HG03175 (cell line): ENCODE results near the gene ATP9A.
"Not testable (repeated sequence)": the region's sequence is repeated elsewhere in the genome, so short reads cannot be mapped to it uniquely, and the experiment has no call there.

ENCODE experiments used
- ATAC-seq: cut with Tn5 transposase; IDR thresholded peaks from one replicate; pipeline ENCODE4 v1.9.1; 2021; ENCODE audit warnings: mild to moderate bottlenecking, moderate library complexity; ENCODE audit not compliant: unreplicated experiment

Gene ATP9A

DNA sequence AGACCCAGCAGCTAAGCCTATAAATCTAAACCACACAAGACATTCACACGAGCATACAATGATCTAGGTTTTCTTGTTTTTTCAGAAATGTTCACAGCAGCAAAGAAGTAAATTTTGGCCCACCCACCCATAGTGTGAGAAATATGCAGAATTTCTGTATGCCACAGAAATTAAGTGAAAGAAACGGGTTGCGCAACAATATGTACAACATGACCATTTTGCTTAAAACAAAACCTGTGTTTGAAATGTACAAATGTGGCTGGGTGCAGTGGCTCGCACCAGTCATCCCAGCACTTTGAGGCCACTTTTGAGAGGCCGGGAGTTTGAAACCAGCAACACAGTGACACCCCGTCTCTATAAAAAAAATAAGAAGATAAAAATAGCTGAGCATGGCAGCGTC is 24.8 kb upstream of the ATP9A start:
- ATAC-seq: no peak

DNA sequence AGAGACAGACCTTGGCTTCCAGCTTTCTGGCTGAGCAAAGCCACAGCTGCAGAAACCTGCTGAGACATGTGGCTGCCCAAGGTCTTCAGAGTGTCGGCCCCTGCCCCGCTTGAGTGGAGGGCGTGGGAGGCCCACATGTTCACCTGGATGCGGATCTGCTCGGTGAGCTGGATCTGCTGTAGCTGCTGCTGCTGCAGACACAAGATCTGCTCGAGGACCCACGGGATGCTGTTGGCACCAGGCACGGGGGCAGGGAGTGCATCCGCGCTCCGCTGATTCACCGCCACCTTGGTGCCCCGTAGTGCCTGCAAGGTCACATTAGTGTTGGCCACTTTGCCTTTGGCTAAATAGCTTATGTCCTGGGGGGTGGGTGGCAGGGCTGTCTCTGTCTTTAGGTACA is 23.4 kb upstream of the ATP9A start:
- no peak for ATAC-seq

DNA sequence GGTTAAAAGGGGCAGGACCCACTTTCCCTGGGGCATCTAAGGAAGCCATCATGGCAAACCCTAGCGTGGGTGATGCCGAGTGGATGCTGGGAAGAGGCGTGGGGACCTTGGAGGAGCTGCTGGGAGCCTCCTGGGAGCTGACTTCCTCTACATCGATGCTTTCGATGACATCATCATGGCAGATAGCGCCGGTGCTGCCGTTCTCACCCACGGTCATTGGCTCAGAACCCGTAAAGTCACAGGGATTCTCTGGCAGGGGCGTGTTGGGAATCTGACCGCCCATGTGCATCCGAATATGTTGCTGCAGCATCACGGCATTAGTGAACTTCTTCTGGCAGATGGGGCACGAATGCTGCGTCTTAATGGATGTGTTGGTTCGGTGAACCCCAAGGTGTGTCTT is 22.1 kb upstream of the ATP9A start:
- no peak for ATAC-seq

DNA sequence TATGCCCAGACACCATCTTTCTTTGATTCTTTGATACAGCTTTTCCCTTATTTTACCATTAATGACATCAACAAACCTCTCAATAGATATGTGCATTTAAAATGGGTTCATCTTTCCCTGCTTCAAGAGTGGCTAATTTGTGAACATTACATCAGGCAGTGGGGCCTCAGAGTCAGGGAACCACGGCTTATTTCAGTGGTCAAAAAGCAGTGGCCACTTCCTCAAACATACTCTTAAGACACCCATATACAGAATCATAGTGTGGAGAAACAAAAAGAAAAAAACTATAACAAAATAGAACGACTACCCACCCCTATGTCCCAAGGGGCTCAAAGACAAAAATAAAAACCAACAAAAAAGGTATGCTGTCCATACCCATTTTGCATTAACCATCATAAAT is 21.2 kb upstream of the ATP9A start:
- ATAC-seq: no peak

DNA sequence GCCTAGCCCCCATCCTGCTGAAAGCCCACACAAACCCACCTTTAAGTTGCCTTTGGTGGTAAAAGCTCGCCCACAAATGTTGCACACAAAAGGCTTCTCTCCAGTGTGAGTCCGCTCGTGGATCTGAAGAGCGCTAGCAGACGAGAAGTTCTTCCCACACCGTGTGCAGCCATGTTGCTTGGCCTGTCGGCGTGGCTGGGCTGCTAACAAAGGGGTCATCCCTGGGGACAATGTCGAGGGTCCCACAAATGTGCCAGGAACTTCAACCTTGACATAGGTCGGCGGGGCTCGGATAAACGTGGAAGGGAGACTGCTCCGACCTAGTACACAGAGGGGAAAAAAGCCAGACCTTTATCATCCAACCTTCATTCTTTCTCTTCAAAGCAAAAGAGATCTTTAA is 20.6 kb upstream of the ATP9A start:
- no peak for ATAC-seq

DNA sequence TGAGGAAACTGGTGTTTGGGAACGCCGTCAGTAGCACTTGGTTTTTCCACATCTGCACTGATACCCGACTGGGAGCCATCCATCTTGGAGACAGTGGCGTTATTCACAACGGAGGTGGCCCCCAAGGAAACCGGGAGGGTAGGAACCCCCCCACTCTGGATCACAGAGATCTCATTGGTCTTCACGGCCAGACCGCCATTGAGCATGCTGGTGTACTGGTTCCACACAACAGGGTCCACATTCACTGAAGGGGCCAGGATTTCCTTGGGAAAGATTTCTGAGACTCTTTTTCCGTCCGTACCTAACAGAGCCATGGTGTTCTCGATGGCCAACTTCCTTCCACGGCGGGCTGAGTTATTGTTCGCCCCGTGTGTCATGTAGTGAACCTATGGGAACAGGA is 16.1 kb upstream of the ATP9A start:
- ATAC-seq: no peak

DNA sequence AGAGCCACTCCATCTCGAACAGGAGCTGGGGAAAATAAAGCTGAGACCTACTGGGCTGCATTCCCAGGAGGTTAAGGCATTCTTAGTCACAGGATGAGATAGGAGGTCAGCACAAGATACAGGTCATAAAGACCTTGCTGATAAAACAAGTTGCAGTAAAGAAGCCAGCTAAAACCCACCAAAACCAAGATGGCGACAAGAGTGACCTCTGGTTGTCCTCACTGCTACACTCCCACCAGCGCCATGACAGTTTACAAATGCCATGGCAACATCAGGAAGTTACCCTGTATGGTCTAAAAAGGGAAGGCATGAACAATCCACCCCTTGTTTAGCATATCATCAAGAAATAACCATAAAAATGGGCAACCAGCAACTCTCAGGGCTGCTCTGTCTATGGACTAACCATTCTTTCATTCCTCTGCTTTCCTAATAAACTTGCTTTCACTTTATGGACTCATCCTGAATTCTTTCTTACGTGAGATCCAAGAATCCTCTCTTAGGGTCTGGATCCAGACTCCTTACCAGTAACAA is 10.1 kb upstream of the ATP9A start:
- not testable (repeated sequence) for ATAC-seq

DNA sequence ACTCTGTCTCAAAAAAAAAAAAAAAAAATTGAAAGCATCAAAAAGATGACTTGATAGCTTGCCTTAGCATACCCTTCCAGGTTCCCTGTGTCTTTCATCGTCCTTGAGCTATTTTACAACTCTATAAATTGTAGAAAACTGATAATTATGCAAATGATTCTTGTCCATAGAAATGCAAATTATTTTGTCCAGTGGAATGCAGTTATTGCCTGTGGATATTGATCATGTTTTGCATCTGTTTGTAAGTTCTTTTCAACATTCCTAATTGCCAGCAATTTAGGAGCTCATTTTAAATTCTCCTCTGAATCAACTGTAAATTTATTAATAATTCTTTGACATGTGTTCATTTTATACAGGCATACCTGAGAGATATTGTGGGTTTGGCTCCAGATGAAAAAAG is 7.1 kb upstream of the ATP9A start:
- no peak for ATAC-seq

DNA sequence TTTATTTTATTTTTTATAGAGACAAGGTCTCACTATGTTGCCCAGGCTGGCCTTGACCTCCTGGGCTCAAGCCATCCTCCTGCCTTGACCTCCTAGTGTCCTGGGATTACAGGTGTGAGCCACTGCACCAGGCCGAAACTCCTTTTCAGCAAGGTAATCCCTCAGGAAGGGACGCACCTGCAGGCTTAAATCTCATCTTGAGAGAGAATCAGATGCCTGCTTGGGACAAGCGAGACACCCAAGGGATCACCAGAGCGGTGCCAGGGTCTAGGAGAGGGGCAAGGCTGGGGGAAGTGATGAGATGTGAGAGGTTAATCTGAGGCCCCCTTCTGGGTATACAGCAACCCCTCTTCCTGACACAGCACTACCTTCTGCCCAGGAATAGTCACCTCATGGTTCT is 4.0 kb upstream of the ATP9A start:
- no peak for ATAC-seq

DNA sequence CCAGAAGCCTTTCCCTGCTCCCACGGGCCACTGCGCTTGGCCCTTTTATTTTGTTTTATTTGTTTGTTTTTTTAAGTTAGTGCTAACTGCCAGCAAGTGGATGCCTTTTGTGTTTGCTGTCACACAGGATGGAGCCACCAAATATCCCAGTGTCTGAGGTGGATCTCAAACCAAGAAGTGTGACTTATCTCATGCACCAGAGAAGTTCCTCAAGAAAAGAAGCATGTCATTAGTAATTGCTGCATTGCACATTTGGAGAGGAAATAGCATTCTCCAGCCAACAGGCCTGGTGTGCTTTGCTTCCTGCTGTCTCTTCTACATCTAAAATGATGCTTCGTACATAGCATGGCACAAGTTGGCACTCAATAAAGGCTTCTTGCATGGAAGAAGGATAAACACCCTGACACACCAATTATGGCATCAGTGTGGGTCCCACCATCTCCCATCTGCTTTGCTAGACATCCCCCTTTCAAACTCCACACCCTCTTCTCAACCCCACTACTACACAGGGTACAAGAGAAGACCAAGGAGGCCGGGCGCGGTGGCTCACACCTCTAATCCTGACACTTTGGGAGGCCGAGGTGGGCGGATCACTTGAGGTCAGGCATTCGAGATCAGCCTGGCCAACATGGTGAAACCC is 1.9 kb upstream of the ATP9A start:
- no peak for ATAC-seq

DNA sequence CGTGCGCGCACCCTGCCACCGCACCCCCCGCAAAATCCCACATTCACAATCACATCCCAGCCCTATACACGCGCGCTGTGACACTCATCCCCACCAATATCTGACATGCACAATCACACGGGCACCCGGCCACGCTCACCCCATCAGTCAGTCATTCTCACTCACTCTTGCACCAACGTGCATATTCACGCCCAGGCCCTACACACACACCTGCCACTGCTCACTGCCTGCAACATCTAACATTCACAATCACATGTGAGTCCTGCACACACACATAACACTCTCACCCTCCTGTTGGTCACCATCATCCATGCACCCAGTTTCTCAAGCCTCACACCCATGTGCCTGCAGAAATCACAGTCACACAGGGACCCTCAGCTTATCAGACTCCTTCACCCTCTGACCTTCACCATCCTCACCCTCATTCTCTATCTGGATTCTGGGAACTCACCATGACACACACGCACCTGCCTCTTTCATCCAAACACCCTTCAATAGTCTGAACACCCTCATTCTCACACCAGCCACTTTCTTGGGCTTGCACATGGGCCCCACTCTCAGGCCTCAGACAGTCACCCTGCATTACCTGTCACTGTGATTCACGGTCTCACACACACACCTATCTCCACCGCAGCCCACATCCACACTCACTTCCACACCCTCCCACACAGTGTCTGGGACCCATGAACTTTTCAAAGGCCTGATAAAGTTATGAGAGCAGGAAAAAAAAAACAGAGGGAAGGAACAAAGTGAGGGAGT is 748 bp upstream of the ATP9A start:
- no peak for ATAC-seq

DNA sequence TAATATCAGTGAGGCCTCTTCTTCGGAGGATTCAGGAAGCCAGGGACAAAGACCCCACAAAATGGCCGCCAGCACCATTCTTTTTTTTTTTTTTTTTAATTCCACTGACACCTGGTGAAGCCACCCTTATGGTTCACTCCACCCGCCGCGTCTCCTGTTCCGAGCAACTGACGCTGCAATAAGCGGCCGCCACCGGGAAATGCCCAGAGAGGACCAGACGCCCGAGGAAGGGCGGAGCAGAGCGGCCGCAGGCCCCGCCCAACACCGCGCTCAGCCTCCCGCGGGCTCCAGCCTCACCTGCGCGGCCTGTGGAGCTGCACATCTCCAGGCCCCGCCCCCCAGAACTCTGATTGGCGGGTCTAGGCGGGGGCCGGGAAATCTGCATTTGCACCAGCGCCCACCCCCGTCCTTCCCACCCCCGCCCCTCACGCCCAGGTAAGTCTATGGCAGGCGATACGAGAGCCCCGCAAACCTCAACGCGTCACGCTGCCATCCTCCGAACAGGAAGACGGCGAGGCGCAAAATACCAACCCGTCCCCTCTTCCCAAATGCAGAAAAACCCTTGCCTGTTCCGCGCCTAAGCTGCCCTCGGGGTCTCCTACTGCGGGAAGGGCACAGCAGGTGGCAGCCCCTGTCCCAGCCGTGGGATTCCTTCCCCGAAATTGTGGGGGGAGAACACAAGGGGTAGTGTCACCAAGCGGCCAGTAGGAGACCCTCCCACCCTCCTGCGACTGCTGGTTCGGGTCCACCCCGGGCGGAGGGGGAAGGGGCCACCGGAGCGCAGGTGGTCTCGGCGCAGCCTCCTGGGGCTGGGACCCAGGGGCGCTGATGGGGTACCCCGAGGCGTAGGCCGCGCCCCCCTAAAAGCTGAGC is 960 bp downstream of the ATP9A start:
- ATAC-seq: no peak

DNA sequence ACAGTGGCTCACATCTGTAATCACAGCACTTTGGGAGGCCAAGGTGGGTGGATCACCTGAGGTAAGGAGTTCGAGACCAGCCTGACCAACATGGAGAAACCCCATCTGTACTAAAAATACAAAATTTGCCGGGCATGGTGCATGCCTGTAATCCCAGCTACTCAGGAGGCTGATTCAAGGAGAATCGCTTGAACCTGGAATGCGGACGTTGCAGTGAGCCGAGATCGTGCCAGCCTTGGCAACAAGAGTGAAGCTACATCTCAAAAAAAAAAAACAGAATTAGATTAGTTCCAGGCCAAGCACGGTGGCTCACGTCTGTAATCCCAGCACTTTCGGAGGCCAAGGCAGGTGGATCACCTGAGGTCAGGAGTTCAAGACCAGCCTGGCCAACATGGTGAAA is 2.8 kb downstream of the ATP9A start:
- ATAC-seq: not testable (repeated sequence)

DNA sequence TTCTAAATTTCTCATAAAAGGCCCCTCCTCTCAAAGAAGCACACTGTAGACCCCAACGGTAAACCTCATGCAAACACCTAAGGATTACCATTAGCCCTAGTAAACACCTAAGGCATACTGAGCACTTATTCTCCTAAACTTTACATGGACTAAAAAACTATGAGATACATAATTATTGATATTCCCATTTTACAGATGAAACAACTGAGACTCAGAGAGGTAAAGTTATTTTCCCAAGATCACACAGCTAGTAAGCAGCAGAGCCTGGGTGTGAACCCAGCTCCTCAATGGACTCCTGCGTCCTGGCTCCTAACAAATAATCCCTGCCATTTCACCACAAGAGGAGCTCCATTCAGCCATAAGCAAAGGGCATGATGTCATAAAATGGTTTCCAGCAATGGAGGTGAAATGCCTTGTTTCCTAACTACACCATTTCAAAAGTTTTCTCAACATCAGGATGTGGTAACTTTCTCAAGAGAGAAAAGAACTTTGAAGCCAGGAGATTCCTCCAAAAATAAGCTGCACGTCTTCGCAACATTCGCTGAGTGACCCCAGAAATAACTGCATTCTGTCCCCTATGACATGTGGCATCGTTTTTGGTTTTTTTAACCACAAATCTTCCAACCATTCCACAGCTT is 4.1 kb downstream of the ATP9A start:
- no peak for ATAC-seq

DNA sequence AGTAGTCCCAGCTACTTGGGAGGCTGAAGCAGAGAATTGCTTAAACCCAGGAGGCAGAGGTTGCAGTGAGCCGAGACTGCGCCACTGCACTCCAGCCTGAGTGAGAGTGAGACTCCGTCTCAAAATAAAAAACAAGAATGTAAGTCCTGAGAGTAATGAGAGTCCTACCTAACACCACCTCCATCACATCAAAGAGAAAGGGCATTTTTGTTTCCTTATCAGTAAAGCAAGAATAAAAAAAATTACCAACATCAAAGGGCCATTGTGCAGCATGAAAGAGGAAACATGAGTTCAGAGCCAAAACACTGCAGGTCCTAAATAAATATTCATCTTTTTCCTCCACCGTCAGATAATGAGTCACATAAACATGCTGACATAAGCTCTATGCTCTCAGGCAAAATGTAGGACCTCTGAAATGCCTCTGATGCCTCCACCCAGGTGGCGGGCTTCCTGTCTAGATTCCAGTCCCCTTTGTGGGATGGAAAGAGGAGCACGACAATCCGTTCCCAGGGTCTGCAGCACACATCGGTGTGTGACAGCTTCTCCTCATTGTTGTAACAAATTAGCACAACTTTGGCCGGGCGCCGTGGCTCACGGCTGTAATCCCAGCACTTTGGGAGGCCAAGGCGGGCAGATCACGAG is 7.2 kb downstream of the ATP9A start:
- ATAC-seq: no peak

DNA sequence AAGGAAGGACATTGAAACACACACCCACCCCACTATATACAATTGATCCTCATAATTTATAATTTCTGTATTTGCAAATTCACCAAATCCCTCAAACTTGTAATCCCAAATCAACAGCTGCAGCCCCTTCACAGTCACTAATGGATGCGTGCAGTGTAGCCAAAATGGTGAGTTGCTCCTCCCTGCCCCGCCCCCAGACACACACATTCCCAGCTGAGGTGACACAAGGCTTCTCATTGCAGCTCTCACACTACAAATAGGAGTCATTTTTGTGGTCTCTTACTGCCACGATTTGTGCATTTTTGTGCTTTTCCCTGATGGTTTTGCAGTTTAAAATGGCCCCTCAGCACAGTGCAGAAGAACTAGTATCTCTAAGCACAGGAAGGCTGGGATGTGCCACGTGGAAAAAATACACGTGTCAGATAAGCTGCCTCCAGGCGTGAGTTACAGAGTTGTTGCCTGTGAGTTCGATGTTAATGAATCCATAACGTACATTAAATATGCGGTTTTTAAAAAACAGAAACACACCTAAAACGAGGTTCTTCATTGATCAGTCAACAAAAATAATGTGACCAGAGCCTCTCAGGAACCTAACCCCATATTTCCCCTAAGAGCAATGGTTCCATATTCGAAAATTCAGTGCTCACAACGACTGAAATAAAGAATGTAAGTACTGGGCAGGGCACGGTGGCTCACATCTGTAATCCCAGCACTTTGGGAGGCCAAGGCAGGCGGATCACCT is 8.2 kb downstream of the ATP9A start:
- no peak for ATAC-seq

DNA sequence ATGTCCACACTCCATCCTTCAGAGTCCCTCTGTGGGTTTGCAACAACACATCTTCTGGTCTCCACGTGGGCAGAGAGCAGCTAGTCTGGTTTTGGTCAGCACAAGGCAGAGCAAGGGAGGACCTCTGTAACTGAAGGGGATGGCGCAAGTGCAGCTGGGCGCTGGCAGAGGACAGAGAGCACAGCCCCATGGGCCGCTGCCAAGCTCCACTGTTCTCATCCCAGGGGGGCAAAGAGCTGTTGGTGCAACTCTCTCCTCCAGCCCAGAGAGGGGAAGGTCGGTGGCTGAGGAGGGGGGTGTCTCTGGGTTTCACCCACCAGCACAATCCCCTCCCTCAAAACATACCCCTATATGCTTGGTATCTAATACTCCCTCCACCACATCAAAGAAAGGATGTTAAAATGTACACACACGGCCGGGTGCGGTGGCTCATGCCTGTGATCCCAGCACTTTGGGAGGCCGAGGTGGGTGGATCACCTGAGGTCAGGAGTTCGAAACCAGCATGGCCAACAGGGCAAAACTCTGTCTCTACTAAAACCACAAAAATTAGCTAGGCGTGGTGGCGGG is 9.1 kb downstream of the ATP9A start:
- no peak for ATAC-seq

DNA sequence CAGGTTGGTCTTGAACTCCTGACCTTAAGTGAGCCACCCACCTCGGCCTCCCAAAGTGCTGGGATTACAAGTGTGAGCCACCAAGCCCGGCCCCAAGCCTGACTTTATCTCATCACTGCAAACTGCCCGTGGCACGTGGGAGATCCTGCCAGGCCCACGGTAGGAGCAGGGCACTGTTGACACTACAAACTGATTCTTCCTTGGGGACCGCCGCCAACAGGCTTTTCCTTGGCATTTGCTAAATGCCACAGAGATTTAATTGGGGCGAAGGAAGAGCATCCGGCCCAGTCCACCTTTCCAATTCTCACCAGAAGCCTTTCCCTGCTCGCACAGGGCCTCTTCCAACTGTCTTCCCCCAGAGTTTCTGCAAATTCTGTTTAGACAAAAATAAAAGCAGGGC is 11.0 kb downstream of the ATP9A start:
- ATAC-seq: no peak

DNA sequence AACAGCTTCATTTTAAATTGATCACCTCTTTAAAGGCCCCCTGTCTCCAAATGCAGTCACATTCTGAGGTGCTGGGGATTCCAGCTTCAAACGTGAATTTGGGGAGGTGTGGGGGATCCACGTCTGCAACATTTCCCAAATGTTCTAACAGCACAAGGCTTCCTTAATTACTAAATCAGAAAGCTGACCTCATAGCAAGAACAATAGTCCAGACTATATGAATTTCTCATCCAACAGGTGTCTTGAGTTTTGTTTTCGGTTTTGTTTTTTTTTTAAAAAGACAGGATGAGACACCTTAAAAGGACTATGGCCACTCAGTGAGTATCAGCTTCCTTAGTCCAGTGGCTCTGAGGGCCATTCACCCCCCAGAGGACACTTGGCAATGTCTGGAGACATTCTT is 11.5 kb downstream of the ATP9A start:
- ATAC-seq: no peak

DNA sequence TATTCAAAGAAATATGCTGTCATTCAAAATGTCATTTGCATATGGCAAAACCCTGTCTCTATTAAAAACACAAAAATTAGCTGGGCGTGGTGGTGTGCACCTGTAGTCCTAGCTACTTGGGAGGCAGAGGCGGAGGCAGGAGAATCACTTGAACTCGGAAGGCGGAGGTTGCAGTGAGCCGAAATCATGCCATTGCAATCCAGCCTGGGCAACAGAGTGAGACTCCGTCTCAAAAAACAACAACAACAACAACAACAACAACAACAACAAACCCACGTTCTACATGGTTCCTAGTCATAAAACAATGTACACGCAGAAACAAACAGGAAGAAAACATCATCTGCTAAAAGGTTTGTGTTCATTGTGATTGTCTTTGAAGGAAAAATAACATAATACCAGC is 15.0 kb downstream of the ATP9A start:
- not testable (repeated sequence) for ATAC-seq
